OCI-LY7 (cell line): ENCODE data around the gene IFNA1. TPM values are rescaled to one million over a fixed set of nuclear protein-coding genes. Genes with fewer than 3 reads are reported as not detected.
"Not testable (repeated sequence)": the region's sequence is repeated elsewhere in the genome, so short reads cannot be mapped to it uniquely, and the experiment has no call there.

Experiments
- BruUV-seq: library from RNA; stranded (reverse); fragments of 400-500 nt; replicated peaks from 2 replicates; lab custom pipeline; 2021; lab: Mats Ljungman, UMichigan
- CTCF ChIA-PET: fragments of 300-600 bp; sonication (Branson Sonifier 250); formaldehyde crosslinking; loops from one replicate; lab custom pipeline; 2022; ENCODE audit warnings: antibody characterized with exemption; ENCODE audit not compliant: unreplicated experiment; lab: Charles Lee
- POLR2A ChIA-PET: fragments of 300-600 bp; sonication (Branson Sonifier 250); formaldehyde crosslinking; loops from one replicate; lab custom pipeline; 2022; ENCODE audit warnings: antibody characterized with exemption; lab: Charles Lee
- DNase-seq: peaks from one replicate; pipeline ENCODE4 v3.0.0-alpha.2; 2015; ENCODE audit warnings: low spot score
- H2AFZ ChIP-seq: fragments of 200-600 bp; sonication (generic), shearing (Covaris generic); 2 replicates; pipeline ENCODE4 v1.6.1; 2014; ENCODE audit warnings: mild to moderate bottlenecking, antibody characterized with exemption, low read length, moderate library complexity
- H3K27ac ChIP-seq: fragments of 200-600 bp; sonication (generic); 2 replicates; pipeline ENCODE4 v1.5.1; 2014; ENCODE audit warnings: mixed run types, low read depth, mild to moderate bottlenecking, moderate library complexity, low read length, inconsistent platforms; ENCODE audit not compliant: poor library complexity, severe bottlenecking
- H3K36me3 ChIP-seq: fragments of 200-600 bp; sonication (generic); 2 replicates; pipeline ENCODE4 v1.6.1; 2014; ENCODE audit warnings: mild to moderate bottlenecking, antibody characterized with exemption, low read length, moderate library complexity, mixed read lengths; ENCODE audit not compliant: insufficient read depth
- H3K4me1 ChIP-seq: fragments of 200-600 bp; sonication (generic); 2 replicates; pipeline ENCODE4 v1.5.1; 2014; ENCODE audit warnings: mild to moderate bottlenecking, low read length; ENCODE audit not compliant: insufficient read depth, poor library complexity, severe bottlenecking
- H3K4me2 ChIP-seq: fragments of 200-600 bp; sonication (generic); 2 replicates; pipeline ENCODE4 v1.6.1; 2014; ENCODE audit warnings: mild to moderate bottlenecking, low read length
- H3K4me3 ChIP-seq: fragments of 200-600 bp; sonication (generic); 2 replicates; pipeline ENCODE4 v1.5.1; 2014; ENCODE audit warnings: mild to moderate bottlenecking, low read depth, low read length; ENCODE audit not compliant: poor library complexity, severe bottlenecking
- H3K79me2 ChIP-seq: fragments of 200-600 bp; sonication (generic); 2 replicates; pipeline ENCODE4 v1.6.1; 2016; ENCODE audit warnings: low read depth, mild to moderate bottlenecking, low read length, moderate library complexity, mixed read lengths; ENCODE audit not compliant: insufficient read depth
- H3K9me2 ChIP-seq: fragments of 200-600 bp; sonication (generic); 2 replicates; pipeline ENCODE4 v1.6.1; 2016; ENCODE audit warnings: mild to moderate bottlenecking, low read length, mixed read lengths; ENCODE audit not compliant: insufficient read depth
- H3K9me3 ChIP-seq: fragments of 200-600 bp; sonication (generic); 2 replicates; pipeline ENCODE4 v1.6.1; 2014; ENCODE audit warnings: mild to moderate bottlenecking, mixed run types, low read length, mixed read lengths
- H4K20me1 ChIP-seq: fragments of 200-600 bp; sonication (generic); 2 replicates; pipeline ENCODE4 v1.6.1; 2014; ENCODE audit warnings: mild to moderate bottlenecking, antibody characterized with exemption, low read length, moderate library complexity, mixed read lengths; ENCODE audit not compliant: insufficient read depth
- CTCF ChIP-seq: fragments of 200-600 bp; sonication (generic); conservative IDR thresholded peaks from 2 replicates; pipeline ENCODE4 v1.5.1; 2014; ENCODE audit warnings: mild to moderate bottlenecking, antibody characterized with exemption, low read length, moderate library complexity, mixed read lengths
- EZH2phosphoT487 ChIP-seq: fragments of 200-600 bp; sonication (generic); IDR thresholded peaks from 2 replicates; pipeline ENCODE4 v1.6.1; 2018; ENCODE audit warnings: low read depth, borderline replicate concordance, mild to moderate bottlenecking, mixed run types, antibody characterized with exemption, low read length, moderate library complexity, mixed read lengths
- intact Hi-C: fragments of 100-400 bp; cut with micrococcal nuclease; formaldehyde crosslinking; loops from one replicate; pipeline ENCODE4 v1.10.0; 2022; ENCODE audit not compliant: unreplicated experiment
- total RNA-seq, 2 experiments: library from RNA; depleted of rRNA in 1 of 2; stranded (reverse); fragments of >200 nt in 1 of 2; shearing (Covaris generic) in 1 of 2; gene quantifications; 2 replicates each; pipeline ENCODE4 v1.2.3, GENCODE V29; 2014 to 2022

Gene IFNA1
- total RNA-seq, 2 experiments from 2014 or later: not detected

GRCh38 chr9:21434202-21435014 is 5.8 kb upstream of the IFNA1 start:
- BruUV-seq: no TSS peak
- Histone ChIP-seq H3K9me3 (no peaks in the 10 kb centered on the region), H3K4me2 (no peak overlapping the region), H2AFZ (no peak overlapping the region), H3K36me3 (no peaks in the 10 kb centered on the region), H4K20me1 (no peaks in the 10 kb centered on the region), H3K27ac (no peak overlapping the region), H3K4me1 (no peaks in the 10 kb centered on the region), H3K4me3 (no peak overlapping the region), H3K79me2 (no peaks in the 10 kb centered on the region), H3K9me2 (no peaks in the 10 kb centered on the region)
- intact Hi-C loops: no loop called here
- POLR2A ChIA-PET: interaction anchor here (0.6 to 1.1 kb wide), 3 partner anchors 347 to 1955 kb away, joined by 3 to 5 read pairs (median 3); no protein-coding TSS in a partner anchor
- TF ChIP-seq EZH2phosphoT487 (no peak), CTCF (peak; percentile 87)
- CTCF ChIA-PET: no interaction called here
- peak; percentile 57 for DNase-seq

GRCh38 chr9:21435015-21435383 is 5.2 kb upstream of the IFNA1 start:
- H3K36me3 ChIP-seq, H3K9me2 ChIP-seq, H3K27ac ChIP-seq, BruUV-seq, intact Hi-C loops, CTCF ChIA-PET, H3K79me2 ChIP-seq, DNase-seq, H2AFZ ChIP-seq, H4K20me1 ChIP-seq, H3K4me2 ChIP-seq, H3K4me1 ChIP-seq, H3K9me3 ChIP-seq, H3K4me3 ChIP-seq: not testable (repeated sequence)
- POLR2A ChIA-PET: interaction anchor here (0.6 to 1.1 kb wide), 2 partner anchors 347 to 1053 kb away, joined by 3 read pairs; no protein-coding TSS in a partner anchor

- ChIA-PET CTCF (no interaction called here), POLR2A (interaction anchor here (0.7 kb wide), 1 partner anchor 889 kb away, joined by 3 read pairs; no protein-coding TSS in a partner anchor)
- Histone ChIP-seq H2AFZ (no peak overlapping the region), H3K9me3 (no peaks in the 10 kb centered on the region), H3K4me1 (no peaks in the 10 kb centered on the region), H3K36me3 (no peaks in the 10 kb centered on the region), H3K4me2 (no peak overlapping the region), H4K20me1 (no peaks in the 10 kb centered on the region), H3K79me2 (no peaks in the 10 kb centered on the region), H3K4me3 (no peak overlapping the region), H3K9me2 (no peaks in the 10 kb centered on the region), H3K27ac (no peak overlapping the region)
- no TSS peak for BruUV-seq
- DNase-seq: peak; percentile 51
- TF ChIP-seq EZH2phosphoT487 (no peak), CTCF (no peak)
- intact Hi-C loops: no loop called here
These were observed 3.8 kb downstream of the IFNA1 start for GRCh38 chr9:21443849-21444625.

GRCh38 chr9:21449312-21449711 is 9.1 kb downstream of the IFNA1 start:
- H3K27ac ChIP-seq, H3K9me3 ChIP-seq, BruUV-seq, H2AFZ ChIP-seq, H3K4me3 ChIP-seq, DNase-seq, H3K9me2 ChIP-seq, H3K79me2 ChIP-seq, H4K20me1 ChIP-seq, intact Hi-C loops, H3K4me1 ChIP-seq, H3K36me3 ChIP-seq, H3K4me2 ChIP-seq, POLR2A ChIA-PET, CTCF ChIA-PET: not testable (repeated sequence)
